Liver (tissue), 9 donors: ENCODE results near the gene SWT1. TPM values are rescaled to one million over a fixed set of nuclear protein-coding genes. Genes with fewer than 3 reads are reported as not detected.

Experiments
- DNase-seq: peaks from one replicate; pipeline ENCODE4 v3.0.0-alpha.2; 2017; ENCODE audit warnings: low spot score
- H3K27ac ChIP-seq, 2 donors: one replicate each; pipeline ENCODE4 v1.7.0; 2013; ENCODE audit warnings: inconsistent platforms in 2 of 2, low read length in 2 of 2, control low read depth in 1 of 2, low read depth in 1 of 2, mild to moderate bottlenecking in 1 of 2
- H3K27me3 ChIP-seq, 4 donors: one replicate each; pipeline versions ENCODE4 v1.6.1 to v1.7.0; 2013; ENCODE audit warnings: low read length in 3 of 4, inconsistent platforms in 1 of 4, mild to moderate bottlenecking in 1 of 4, moderate library complexity in 1 of 4; ENCODE audit not compliant: control insufficient read depth in 4 of 4, insufficient read depth in 4 of 4
- H3K36me3 ChIP-seq, 4 donors: one replicate each; pipeline versions ENCODE4 v1.6.1 to v1.7.0; 2013; ENCODE audit warnings: low read length in 3 of 4, mild to moderate bottlenecking in 3 of 4, low read depth in 1 of 4, moderate library complexity in 1 of 4; ENCODE audit not compliant: control insufficient read depth in 4 of 4, insufficient read depth in 3 of 4
- H3K4me1 ChIP-seq, 4 donors: one replicate each; pipeline versions ENCODE4 v1.6.1 to v1.7.0; 2013; ENCODE audit warnings: low read length in 3 of 4, mild to moderate bottlenecking in 3 of 4, moderate library complexity in 1 of 4; ENCODE audit not compliant: control insufficient read depth in 4 of 4, insufficient read depth in 4 of 4
- H3K4me3 ChIP-seq, 3 donors: one replicate each; pipeline versions ENCODE4 v1.6.1 to v1.7.0; 2013; ENCODE audit warnings: low read length in 3 of 3, control low read depth in 1 of 3, low read depth in 1 of 3, mild to moderate bottlenecking in 1 of 3
- H3K9ac ChIP-seq, 2 donors: one replicate each; pipeline ENCODE4 v1.7.0; 2013; ENCODE audit warnings: low read length in 2 of 2, mild to moderate bottlenecking in 2 of 2, moderate library complexity in 2 of 2, control low read depth in 1 of 2, low read depth in 1 of 2
- H3K9me3 ChIP-seq, 4 donors: one replicate each; pipeline versions ENCODE4 v1.6.1 to v1.7.0; 2013; ENCODE audit warnings: low read length in 3 of 4; ENCODE audit not compliant: control insufficient read depth in 4 of 4
- EGR1 ChIP-seq, 2 donors: IDR thresholded peaks; 2 replicates each; pipeline ENCODE4 v1.6.1; 2016 to 2018; ENCODE audit warnings: antibody characterized with exemption in 2 of 2, low read depth in 2 of 2
- FOXA1 ChIP-seq: IDR thresholded peaks from 2 replicates; pipeline ENCODE4 v1.6.1; 2016; ENCODE audit warnings: antibody characterized with exemption
- FOXA2 ChIP-seq: IDR thresholded peaks from 2 replicates; pipeline ENCODE4 v1.6.1; 2016; ENCODE audit warnings: antibody characterized with exemption
- GABPA ChIP-seq, 2 donors: IDR thresholded peaks in 1 of 2; conservative IDR thresholded peaks in 1 of 2; 2 replicates each; pipeline ENCODE4 v1.6.1; 2016; ENCODE audit warnings: antibody characterized with exemption in 2 of 2, mild to moderate bottlenecking in 1 of 2, moderate library complexity in 1 of 2
- HNF4A ChIP-seq, 2 donors: conservative IDR thresholded peaks; 2 replicates each; pipeline ENCODE4 v1.6.1; 2016; ENCODE audit warnings: antibody characterized with exemption in 2 of 2, mild to moderate bottlenecking in 2 of 2
- HNF4G ChIP-seq: IDR thresholded peaks from 2 replicates; pipeline ENCODE4 v1.6.1; 2016; ENCODE audit warnings: antibody characterized with exemption
- JUND ChIP-seq, 2 donors: IDR thresholded peaks; 2 replicates each; pipeline ENCODE4 v1.6.1; 2016; ENCODE audit warnings: antibody characterized with exemption in 2 of 2
- NR2F2 ChIP-seq: IDR thresholded peaks from 2 replicates; pipeline ENCODE4 v1.6.1; 2016; ENCODE audit warnings: antibody characterized with exemption
- RXRA ChIP-seq, 2 donors: IDR thresholded peaks; 2 replicates each; pipeline ENCODE4 v1.6.1; 2017 to 2018; ENCODE audit warnings: antibody characterized with exemption in 2 of 2, mild to moderate bottlenecking in 1 of 2
- SP1 ChIP-seq: IDR thresholded peaks from 2 replicates; pipeline ENCODE4 v1.6.1; 2018; ENCODE audit warnings: antibody characterized with exemption, mild to moderate bottlenecking
- TAF1 ChIP-seq: conservative IDR thresholded peaks from 2 replicates; pipeline ENCODE4 v1.6.1; 2016; ENCODE audit warnings: antibody characterized with exemption, mild to moderate bottlenecking
- WGBS: extraction: QIAGEN DNeasy Blood & Tissue Kit; methylation state at CpG from one replicate; pipeline ENCODE4 v1.1.7; 2013; 5-methylcytosine and 5-hydroxymethylcytosine counted together
- polyA plus RNA-seq, 2 donors: library from polyadenylated mRNA; stranded (reverse) in 1 of 2; unstranded in 1 of 2; fragments of 200-250 nt in 1 of 2; fragments of >200 nt in 1 of 2; fragmentation: Nextera tagmentation in 1 of 2; extraction: Ambion mirVana in 1 of 2; gene quantifications; one replicate each; pipeline versions ENCODE4 v1.2.1 to v1.2.3, GENCODE V29; 2013 to 2015
- total RNA-seq, 2 donors: library from RNA; depleted of rRNA; stranded (reverse); fragments of >200 nt; gene quantifications; one replicate each; pipeline ENCODE4 v1.2.3, GENCODE V29; 2014
- TF ChIP-seq, protein P1 (sequence below): IDR thresholded peaks from 2 replicates; pipeline ENCODE4 v1.6.1; 2016; ENCODE audit warnings: antibody characterized with exemption, mild to moderate bottlenecking
- TF ChIP-seq, protein P2 (sequence below): IDR thresholded peaks from 2 replicates; pipeline ENCODE4 v1.6.1; 2016; ENCODE audit warnings: antibody characterized with exemption
- TF ChIP-seq, protein P3 (sequence below): fragments of 150-350 bp; IDR thresholded peaks from 2 replicates; pipeline ENCODE4 v1.5.1; 2017; ENCODE audit warnings: improper control_type of control experiment, low read depth, low read length; ENCODE audit not compliant: missing input control
- donor health status: healthy.
- donor health status: healthy.
- donor health status: healthy.
- donor health status: healthy.
- donor health status: healthy.

SWT1 gene
- total and polyA plus RNA-seq, 4 donors: 0.99 to 7.8 (median 2.9) TPM

DNA sequence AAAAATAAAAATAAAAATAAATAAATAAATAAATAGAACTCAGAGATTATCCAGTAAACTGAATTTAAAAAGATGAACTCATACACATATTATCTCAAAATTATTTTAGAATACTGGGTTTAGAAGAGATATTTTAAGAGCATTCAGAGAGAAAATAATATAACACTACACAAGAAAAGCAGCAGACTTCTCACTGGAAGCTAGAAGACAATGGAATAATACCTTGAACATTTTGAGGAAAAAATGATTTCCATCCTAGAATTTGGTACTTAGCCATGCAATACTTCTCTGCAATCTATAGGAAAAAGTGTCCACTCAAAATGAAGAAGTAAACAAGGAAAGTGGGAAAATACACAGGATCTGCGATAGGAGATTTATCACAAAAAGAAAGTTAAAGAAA lies 24.4 kb upstream of the SWT1 start:
- H3K4me1 ChIP-seq: no peaks in the 10 kb centered on the region
- H3K36me3 ChIP-seq: peaks cover 0 to 38% (median 31%) of the 10 kb centered on the region in 4 donors
- TF ChIP-seq NR2F2 (no peak), TAF1 (no peak), HNF4G (no peak)
- no peak overlapping the region for H3K9ac ChIP-seq
- no peak overlapping the region for H3K27ac ChIP-seq
- H3K9me3 ChIP-seq: peaks cover 0 to 5% (median 1%) of the 10 kb centered on the region in 4 donors
- 90% methylated on average over 1 of the region's 1 CpG for WGBS
- H3K27me3 ChIP-seq: no peaks in the 10 kb centered on the region
- DNase-seq: no peak
- H3K4me3 ChIP-seq: no peak overlapping the region

DNA sequence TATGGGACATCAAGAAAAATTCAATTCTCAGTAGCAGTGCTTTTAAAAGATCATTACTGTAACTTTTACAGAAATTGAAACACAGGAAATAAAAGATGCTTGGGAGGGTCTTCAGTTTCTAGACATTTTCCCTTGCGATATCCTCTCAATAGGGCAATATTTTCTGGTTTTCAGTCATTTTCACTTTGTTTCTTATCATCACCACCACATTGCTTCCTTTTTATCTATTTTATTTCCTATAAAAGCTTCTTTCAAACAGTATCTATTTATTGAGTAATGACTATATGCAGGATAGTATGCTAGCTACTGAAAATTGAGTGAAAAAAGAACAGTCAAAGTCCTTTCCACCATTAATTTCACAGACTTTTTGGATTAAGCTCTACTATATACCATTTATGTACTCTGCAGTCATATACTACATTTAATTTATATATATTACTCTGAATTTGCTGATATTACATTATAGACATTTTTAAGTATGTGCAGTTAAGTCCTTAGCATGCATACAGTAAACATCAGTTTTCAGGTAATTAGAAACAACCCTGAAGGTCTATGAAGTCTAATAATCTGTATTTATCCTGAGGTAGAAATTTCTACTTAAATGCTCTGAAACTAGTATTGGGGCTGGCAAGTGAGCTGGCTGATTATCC lies 18.9 kb upstream of the SWT1 start:
- Histone ChIP-seq H3K9me3 (no peaks in the 10 kb centered on the region), H3K36me3 (peaks cover 1 to 37% (median 34%) of the 10 kb centered on the region in 4 donors), H3K4me3 (no peak overlapping the region), H3K4me1 (no peaks in the 10 kb centered on the region), H3K27me3 (no peaks in the 10 kb centered on the region), H3K27ac (no peak overlapping the region), H3K9ac (no peak overlapping the region)
- WGBS: 90% methylated on average over 1 of the region's 1 CpG
- TF ChIP-seq JUND (IDR thresholded peaks at IDR 0.05): no peak
- TF ChIP-seq HNF4A (conservative IDR thresholded peaks at IDR 0.05): no peak
- TF ChIP-seq FOXA2: no peak
- TF ChIP-seq, protein P1, sequence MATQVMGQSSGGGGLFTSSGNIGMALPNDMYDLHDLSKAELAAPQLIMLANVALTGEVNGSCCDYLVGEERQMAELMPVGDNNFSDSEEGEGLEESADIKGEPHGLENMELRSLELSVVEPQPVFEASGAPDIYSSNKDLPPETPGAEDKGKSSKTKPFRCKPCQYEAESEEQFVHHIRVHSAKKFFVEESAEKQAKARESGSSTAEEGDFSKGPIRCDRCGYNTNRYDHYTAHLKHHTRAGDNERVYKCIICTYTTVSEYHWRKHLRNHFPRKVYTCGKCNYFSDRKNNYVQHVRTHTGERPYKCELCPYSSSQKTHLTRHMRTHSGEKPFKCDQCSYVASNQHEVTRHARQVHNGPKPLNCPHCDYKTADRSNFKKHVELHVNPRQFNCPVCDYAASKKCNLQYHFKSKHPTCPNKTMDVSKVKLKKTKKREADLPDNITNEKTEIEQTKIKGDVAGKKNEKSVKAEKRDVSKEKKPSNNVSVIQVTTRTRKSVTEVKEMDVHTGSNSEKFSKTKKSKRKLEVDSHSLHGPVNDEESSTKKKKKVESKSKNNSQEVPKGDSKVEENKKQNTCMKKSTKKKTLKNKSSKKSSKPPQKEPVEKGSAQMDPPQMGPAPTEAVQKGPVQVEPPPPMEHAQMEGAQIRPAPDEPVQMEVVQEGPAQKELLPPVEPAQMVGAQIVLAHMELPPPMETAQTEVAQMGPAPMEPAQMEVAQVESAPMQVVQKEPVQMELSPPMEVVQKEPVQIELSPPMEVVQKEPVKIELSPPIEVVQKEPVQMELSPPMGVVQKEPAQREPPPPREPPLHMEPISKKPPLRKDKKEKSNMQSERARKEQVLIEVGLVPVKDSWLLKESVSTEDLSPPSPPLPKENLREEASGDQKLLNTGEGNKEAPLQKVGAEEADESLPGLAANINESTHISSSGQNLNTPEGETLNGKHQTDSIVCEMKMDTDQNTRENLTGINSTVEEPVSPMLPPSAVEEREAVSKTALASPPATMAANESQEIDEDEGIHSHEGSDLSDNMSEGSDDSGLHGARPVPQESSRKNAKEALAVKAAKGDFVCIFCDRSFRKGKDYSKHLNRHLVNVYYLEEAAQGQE: no peak
- no peak for TF ChIP-seq EGR1 (IDR thresholded peaks at IDR 0.05; ENCODE audit: low read depth in 2 of 2)
- TF ChIP-seq, protein P2, sequence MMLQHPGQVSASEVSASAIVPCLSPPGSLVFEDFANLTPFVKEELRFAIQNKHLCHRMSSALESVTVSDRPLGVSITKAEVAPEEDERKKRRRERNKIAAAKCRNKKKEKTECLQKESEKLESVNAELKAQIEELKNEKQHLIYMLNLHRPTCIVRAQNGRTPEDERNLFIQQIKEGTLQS: no peak
- TF ChIP-seq FOXA1: no peak
- TF ChIP-seq, protein P3, sequence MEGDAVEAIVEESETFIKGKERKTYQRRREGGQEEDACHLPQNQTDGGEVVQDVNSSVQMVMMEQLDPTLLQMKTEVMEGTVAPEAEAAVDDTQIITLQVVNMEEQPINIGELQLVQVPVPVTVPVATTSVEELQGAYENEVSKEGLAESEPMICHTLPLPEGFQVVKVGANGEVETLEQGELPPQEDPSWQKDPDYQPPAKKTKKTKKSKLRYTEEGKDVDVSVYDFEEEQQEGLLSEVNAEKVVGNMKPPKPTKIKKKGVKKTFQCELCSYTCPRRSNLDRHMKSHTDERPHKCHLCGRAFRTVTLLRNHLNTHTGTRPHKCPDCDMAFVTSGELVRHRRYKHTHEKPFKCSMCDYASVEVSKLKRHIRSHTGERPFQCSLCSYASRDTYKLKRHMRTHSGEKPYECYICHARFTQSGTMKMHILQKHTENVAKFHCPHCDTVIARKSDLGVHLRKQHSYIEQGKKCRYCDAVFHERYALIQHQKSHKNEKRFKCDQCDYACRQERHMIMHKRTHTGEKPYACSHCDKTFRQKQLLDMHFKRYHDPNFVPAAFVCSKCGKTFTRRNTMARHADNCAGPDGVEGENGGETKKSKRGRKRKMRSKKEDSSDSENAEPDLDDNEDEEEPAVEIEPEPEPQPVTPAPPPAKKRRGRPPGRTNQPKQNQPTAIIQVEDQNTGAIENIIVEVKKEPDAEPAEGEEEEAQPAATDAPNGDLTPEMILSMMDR: no peak
- TF ChIP-seq SP1: no peak
- TF ChIP-seq GABPA (IDR thresholded peaks at IDR 0.05 in 1 of 2, conservative IDR thresholded peaks at IDR 0.05 in 1 of 2): no peak
- DNase-seq: no peak

DNA sequence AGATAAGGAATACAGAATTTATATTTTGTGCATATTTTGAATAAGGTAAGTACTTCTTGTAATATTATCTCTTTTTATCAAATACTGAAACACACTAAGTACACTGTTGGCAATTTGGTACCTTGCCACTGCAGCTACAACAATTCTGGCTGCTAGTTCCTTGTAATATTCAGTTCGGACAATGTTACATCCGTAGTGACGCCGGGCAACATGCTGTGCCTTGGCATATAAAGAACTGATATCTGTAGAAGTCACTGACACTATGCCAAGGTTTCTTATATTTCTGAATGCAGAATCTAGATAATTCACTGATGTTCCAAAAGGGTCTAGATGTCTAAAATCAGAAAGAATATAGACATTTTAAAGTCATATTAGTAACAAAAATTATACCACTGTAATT lies 17.7 kb upstream of the SWT1 start:
- H3K4me3 ChIP-seq: no peak overlapping the region
- no peaks in the 10 kb centered on the region for H3K9me3 ChIP-seq
- H3K27me3 ChIP-seq: no peaks in the 10 kb centered on the region
- peaks cover 1 to 36% (median 31%) of the 10 kb centered on the region in 4 donors for H3K36me3 ChIP-seq
- WGBS: 97% methylated on average over 4 of the region's 4 CpGs
- H3K9ac ChIP-seq: no peak overlapping the region
- no peak overlapping the region for H3K27ac ChIP-seq
- H3K4me1 ChIP-seq: no peaks in the 10 kb centered on the region
- TF ChIP-seq RXRA (IDR thresholded peaks at IDR 0.05): no peak
- DNase-seq: no peak
